Stimulated activated naive B cell treated with anti-CD40 and anti-IgM and Interleukin-4, amounts not matched to agents 10 μg/mL and 1 μg/mL and 100 μg/mL, for 72 hours (primary cell): ENCODE measurements around the gene TRAPPC5.

Experiments
- ATAC-seq, 2 donors: fragments of 150-1000 bp; cut with Tn5 transposase; replicated peaks; 2 replicates each; pipeline ENCODE4 v1.10.0; 2021; ENCODE audit warnings: moderate library complexity in 1 of 2
- DNase-seq: peaks from one replicate; pipeline ENCODE4 v3.0.0; 2021
- H3K27ac Mint-ChIP-seq: one replicate; pipeline ENCODE4 v1.8.0; 2022; ENCODE audit warnings: mild to moderate bottlenecking, mixed read lengths
- H3K27me3 Mint-ChIP-seq, 2 donors: one replicate each; pipeline ENCODE4 v1.8.0; 2022; ENCODE audit warnings: mixed read lengths in 2 of 2
- H3K36me3 Mint-ChIP-seq, 2 donors: one replicate each; pipeline ENCODE4 v1.8.0; 2022; ENCODE audit warnings: mixed read lengths in 2 of 2, mild to moderate bottlenecking in 1 of 2
- H3K4me1 Mint-ChIP-seq, 2 donors: one replicate each; pipeline ENCODE4 v1.8.0; 2022; ENCODE audit warnings: mixed read lengths in 2 of 2, mild to moderate bottlenecking in 1 of 2
- H3K4me3 Mint-ChIP-seq, 2 donors: one replicate each; pipeline ENCODE4 v1.8.0; 2022; ENCODE audit warnings: mild to moderate bottlenecking in 2 of 2, mixed read lengths in 2 of 2, moderate library complexity in 1 of 2
- H3K9me3 Mint-ChIP-seq, 2 donors: one replicate each; pipeline ENCODE4 v1.8.0; 2022; ENCODE audit warnings: mixed read lengths in 2 of 2, mild to moderate bottlenecking in 1 of 2

The TRAPPC5 gene

GRCh38 chr19:7674010-7675005 is 6.3 kb upstream of the TRAPPC5 start:
- Mint-ChIP-seq H3K9me3 (peaks cover 0 to 2% of the 10 kb centered on the region in 2 donors), H3K27me3 (peaks cover 54 to 57% of the 10 kb centered on the region in 2 donors), H3K36me3 (peaks cover 0 to 3% of the 10 kb centered on the region in 2 donors), H3K27ac (peak overlapping the region; percentile 14), H3K4me3 (no peak overlapping the region), H3K4me1 (peaks cover 37 to 44% of the 10 kb centered on the region in 2 donors)
- DNase-seq (no peak), ATAC-seq (peak in 1 of 2 donors; percentile 28)

- ATAC-seq (no peak), DNase-seq (no peak)
- peaks cover 39 to 41% of the 10 kb centered on the region in 2 donors for H3K27me3 Mint-ChIP-seq
- peaks cover 0 to 2% of the 10 kb centered on the region in 2 donors for H3K9me3 Mint-ChIP-seq
- peak overlapping the region; percentile 51 to 62 for H3K4me3 Mint-ChIP-seq
- peaks cover 38 to 51% of the 10 kb centered on the region in 2 donors for H3K4me1 Mint-ChIP-seq
- peaks cover 3 to 4% of the 10 kb centered on the region in 2 donors for H3K36me3 Mint-ChIP-seq
- H3K27ac Mint-ChIP-seq, result peak overlapping the region; percentile 42
These were observed 4.3 kb upstream of the TRAPPC5 start for GRCh38 chr19:7676376-7676775.

- Mint-ChIP-seq H3K9me3 (peaks cover 0 to 2% of the 10 kb centered on the region in 2 donors), H3K4me1 (peaks cover 41 to 56% of the 10 kb centered on the region in 2 donors), H3K36me3 (peaks cover 7 to 8% of the 10 kb centered on the region in 2 donors), H3K4me3 (peak within 1 kb of the TSS; percentile 51 to 62), H3K27ac (peak within 1 kb of the TSS; percentile 42), H3K27me3 (peaks cover 36 to 38% of the 10 kb centered on the region in 2 donors)
- ATAC-seq, result no peak
- no peak for DNase-seq
These were observed 3.8 kb upstream of the TRAPPC5 start, which contains the start of gene MCEMP1 for GRCh38 chr19:7676854-7677253. Gene MCEMP1 (plus strand): TSS chr19:7677090. CDS start chr19:7677121, 31 bp downstream.

GRCh38 chr19:7677669-7678311 is 2.8 kb upstream of the TRAPPC5 start:
- H3K27me3 Mint-ChIP-seq, result peaks cover 30 to 32% of the 10 kb centered on the region in 2 donors
- H3K36me3 Mint-ChIP-seq, result peaks cover 12 to 14% of the 10 kb centered on the region in 2 donors
- ATAC-seq, result no peak
- no peak for DNase-seq
- H3K4me3 Mint-ChIP-seq, result no peak overlapping the region
- H3K4me1 Mint-ChIP-seq, result peaks cover 45 to 65% of the 10 kb centered on the region in 2 donors
- peaks cover 0 to 2% of the 10 kb centered on the region in 2 donors for H3K9me3 Mint-ChIP-seq
- peak overlapping the region; percentile 53 for H3K27ac Mint-ChIP-seq

GRCh38 chr19:7678971-7679751 is 1.5 kb upstream of the TRAPPC5 start:
- no peaks in the 10 kb centered on the region for H3K9me3 Mint-ChIP-seq
- H3K27me3 Mint-ChIP-seq, result peaks cover 18 to 20% of the 10 kb centered on the region in 2 donors
- peak overlapping the region; percentile 93 for H3K27ac Mint-ChIP-seq
- ATAC-seq (peak; percentile 67 to 72), DNase-seq (peak; percentile 74)
- H3K4me1 Mint-ChIP-seq, result peaks cover 47 to 75% of the 10 kb centered on the region in 2 donors
- peaks cover 21 to 26% of the 10 kb centered on the region in 2 donors for H3K36me3 Mint-ChIP-seq
- peak overlapping the region; percentile 39 to 69 for H3K4me3 Mint-ChIP-seq

- Mint-ChIP-seq H3K27ac (peak overlapping the region; percentile 93), H3K9me3 (no peaks in the 10 kb centered on the region), H3K27me3 (peaks cover 12 to 15% of the 10 kb centered on the region in 2 donors), H3K4me3 (peak overlapping the region; percentile 96 to 97), H3K4me1 (peaks cover 45 to 75% of the 10 kb centered on the region in 2 donors), H3K36me3 (peaks cover 21 to 29% of the 10 kb centered on the region in 2 donors)
- DNase-seq (no peak), ATAC-seq (no peak)
These were observed 645 bp upstream of the TRAPPC5 start for GRCh38 chr19:7679771-7680605.

- Mint-ChIP-seq H3K27ac (peak overlapping the region; percentile 98), H3K27me3 (peaks cover 9% of the 10 kb centered on the region in 2 donors), H3K9me3 (no peaks in the 10 kb centered on the region), H3K36me3 (peaks cover 30 to 42% of the 10 kb centered on the region in 2 donors), H3K4me1 (peaks cover 50 to 81% of the 10 kb centered on the region in 2 donors), H3K4me3 (peak overlapping the region; percentile 96 to 97)
- peak; percentile 85 for DNase-seq
- peak; percentile 42 to 58 for ATAC-seq
These were observed 924 bp downstream of the TRAPPC5 start for GRCh38 chr19:7681340-7682174.

- H3K27me3 Mint-ChIP-seq, result peaks cover 5 to 6% of the 10 kb centered on the region in 2 donors
- H3K4me3 Mint-ChIP-seq, result peak overlapping the region; percentile 96 to 97
- DNase-seq (no peak), ATAC-seq (no peak)
- peaks cover 47 to 78% of the 10 kb centered on the region in 2 donors for H3K4me1 Mint-ChIP-seq
- H3K9me3 Mint-ChIP-seq, result no peaks in the 10 kb centered on the region
- peak overlapping the region; percentile 98 for H3K27ac Mint-ChIP-seq
- H3K36me3 Mint-ChIP-seq, result peaks cover 35 to 48% of the 10 kb centered on the region in 2 donors
These were observed 1.7 kb downstream of the TRAPPC5 start for GRCh38 chr19:7682175-7682855.

- no peaks in the 10 kb centered on the region for H3K27me3 Mint-ChIP-seq
- peak; percentile 43 for DNase-seq
- peak overlapping the region; percentile 93 for H3K27ac Mint-ChIP-seq
- H3K4me1 Mint-ChIP-seq, result peaks cover 26 to 56% of the 10 kb centered on the region in 2 donors
- H3K4me3 Mint-ChIP-seq, result peak overlapping the region; percentile 63 to 70
- ATAC-seq, result peak; percentile 17 to 24
- H3K9me3 Mint-ChIP-seq, result no peaks in the 10 kb centered on the region
- peaks cover 42 to 66% of the 10 kb centered on the region in 2 donors for H3K36me3 Mint-ChIP-seq
These were observed 5.2 kb downstream of the TRAPPC5 start for GRCh38 chr19:7685546-7686445.

GRCh38 chr19:7687177-7687576 is 6.5 kb downstream of the TRAPPC5 start:
- H3K27me3 Mint-ChIP-seq, result no peaks in the 10 kb centered on the region
- DNase-seq (no peak), ATAC-seq (peak; percentile 24 to 38)
- H3K36me3 Mint-ChIP-seq, result peaks cover 39 to 57% of the 10 kb centered on the region in 2 donors
- H3K4me3 Mint-ChIP-seq, result peak overlapping the region; percentile 52 to 61
- peaks cover 22 to 44% of the 10 kb centered on the region in 2 donors for H3K4me1 Mint-ChIP-seq
- H3K9me3 Mint-ChIP-seq, result no peaks in the 10 kb centered on the region
- H3K27ac Mint-ChIP-seq, result peak overlapping the region; percentile 93

- no peak for ATAC-seq
- peak overlapping the region; percentile 93 for H3K27ac Mint-ChIP-seq
These were observed 8.5 kb downstream of the TRAPPC5 start for GRCh38 chr19:7689165-7689564.

More at GRCh38 chr19:7689165-7689564, 8.5 kb downstream of the TRAPPC5 start:
- no peak for DNase-seq
- Mint-ChIP-seq H3K36me3 (peaks cover 27 to 43% of the 10 kb centered on the region in 2 donors), H3K27me3 (no peaks in the 10 kb centered on the region), H3K4me1 (peaks cover 19 to 32% of the 10 kb centered on the region in 2 donors), H3K4me3 (no peak overlapping the region), H3K9me3 (no peaks in the 10 kb centered on the region)
